Coronary artery (tissue), 2 donors: ENCODE measurements around the gene MYO1B.

ENCODE experiments used
- DNase-seq: peaks from one replicate; pipeline ENCODE4 v3.0.0-alpha.2; 2017; ENCODE audit warnings: low spot score
- H3K27ac ChIP-seq, 2 donors: fragments of 200-600 bp; sonication (generic); one replicate each; pipeline ENCODE4 v1.5.1; 2016 to 2019
- H3K4me3 ChIP-seq: fragments of 200-600 bp; sonication (generic); 2 replicates; pipeline ENCODE4 v1.5.1; 2016; ENCODE audit warnings: mild to moderate bottlenecking, moderate library complexity
- TF ChIP-seq, protein P1 (sequence below): fragments of 200-600 bp; sonication (generic); IDR thresholded peaks from one replicate; pipeline ENCODE4 v1.5.1; 2019; ENCODE audit warnings: antibody characterized with exemption

MYO1B gene

DNA sequence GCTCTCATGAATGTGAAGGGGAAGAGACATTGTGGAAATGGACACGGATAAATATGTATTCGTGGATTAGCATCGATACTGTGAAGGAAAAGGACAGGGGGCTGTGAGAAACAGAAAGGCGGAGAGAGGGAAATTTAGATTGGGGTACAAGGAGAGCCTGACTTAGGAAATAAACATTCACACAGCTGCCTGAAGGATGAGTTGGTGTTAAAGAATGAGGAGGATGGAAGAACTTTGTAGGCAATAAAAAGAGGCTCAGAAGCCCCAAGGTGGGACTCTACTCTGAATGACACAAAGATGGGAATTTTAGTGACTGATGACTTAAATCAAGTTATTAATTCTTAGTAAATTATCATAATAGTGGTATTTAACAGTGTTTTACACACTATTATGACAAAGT lies 10.1 kb downstream of the MYO1B start:
- TF ChIP-seq, protein P1, sequence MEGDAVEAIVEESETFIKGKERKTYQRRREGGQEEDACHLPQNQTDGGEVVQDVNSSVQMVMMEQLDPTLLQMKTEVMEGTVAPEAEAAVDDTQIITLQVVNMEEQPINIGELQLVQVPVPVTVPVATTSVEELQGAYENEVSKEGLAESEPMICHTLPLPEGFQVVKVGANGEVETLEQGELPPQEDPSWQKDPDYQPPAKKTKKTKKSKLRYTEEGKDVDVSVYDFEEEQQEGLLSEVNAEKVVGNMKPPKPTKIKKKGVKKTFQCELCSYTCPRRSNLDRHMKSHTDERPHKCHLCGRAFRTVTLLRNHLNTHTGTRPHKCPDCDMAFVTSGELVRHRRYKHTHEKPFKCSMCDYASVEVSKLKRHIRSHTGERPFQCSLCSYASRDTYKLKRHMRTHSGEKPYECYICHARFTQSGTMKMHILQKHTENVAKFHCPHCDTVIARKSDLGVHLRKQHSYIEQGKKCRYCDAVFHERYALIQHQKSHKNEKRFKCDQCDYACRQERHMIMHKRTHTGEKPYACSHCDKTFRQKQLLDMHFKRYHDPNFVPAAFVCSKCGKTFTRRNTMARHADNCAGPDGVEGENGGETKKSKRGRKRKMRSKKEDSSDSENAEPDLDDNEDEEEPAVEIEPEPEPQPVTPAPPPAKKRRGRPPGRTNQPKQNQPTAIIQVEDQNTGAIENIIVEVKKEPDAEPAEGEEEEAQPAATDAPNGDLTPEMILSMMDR: no peak
- DNase-seq: no peak
- Histone ChIP-seq H3K4me3 (no peak overlapping the region), H3K27ac (no peak overlapping the region)

DNA sequence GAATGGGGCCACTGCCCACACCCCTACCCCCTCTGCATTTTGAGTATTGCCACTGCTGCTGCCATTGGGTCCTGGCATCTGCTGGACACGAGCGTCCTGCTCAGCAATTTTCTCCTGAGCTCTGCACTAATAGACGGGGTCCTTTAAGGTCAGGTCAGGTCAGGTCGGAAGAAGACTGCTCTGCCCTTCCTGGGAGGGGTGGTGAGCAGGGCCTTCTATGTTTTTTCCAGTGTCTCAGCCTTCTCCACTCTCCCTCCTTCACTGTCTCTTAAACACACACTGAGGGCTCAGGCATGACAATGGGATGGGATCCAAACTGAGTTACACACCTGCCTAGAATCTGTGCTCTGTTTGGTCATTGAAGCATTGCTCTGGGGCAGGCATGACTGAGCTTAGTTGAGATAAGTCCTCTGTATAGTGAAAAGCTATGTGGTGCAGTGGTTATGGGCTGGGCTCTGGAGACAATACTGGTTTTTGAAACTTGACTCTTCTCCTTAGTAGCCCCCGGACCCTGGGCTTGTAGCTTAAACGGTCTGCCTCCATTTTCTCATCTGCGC lies 10.6 kb downstream of the MYO1B start:
- Histone ChIP-seq H3K4me3 (no peak overlapping the region), H3K27ac (no peak overlapping the region)
- TF ChIP-seq, protein P1: no peak
- no peak for DNase-seq

DNA sequence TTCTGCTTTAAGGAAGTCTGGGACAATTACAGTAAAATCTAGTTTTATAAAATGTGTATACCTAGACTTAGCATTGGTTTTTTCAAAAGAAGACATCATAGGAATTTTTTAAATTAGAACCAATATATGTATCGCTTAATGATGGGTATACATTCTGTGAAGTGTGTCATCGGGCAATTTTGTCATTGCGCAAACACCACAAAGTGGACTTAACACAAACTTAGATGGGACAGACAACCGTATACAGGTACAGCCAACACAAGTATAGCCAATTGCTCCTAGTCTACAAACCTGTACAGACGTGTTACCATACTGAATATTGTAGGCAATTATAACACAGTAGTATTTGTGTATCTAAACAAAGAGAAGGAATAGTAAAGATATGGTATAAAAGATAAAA lies 12.7 kb downstream of the MYO1B start:
- no peak overlapping the region for H3K4me3 ChIP-seq
- DNase-seq: no peak
- TF ChIP-seq, protein P1: no peak
- no peak overlapping the region for H3K27ac ChIP-seq

DNA sequence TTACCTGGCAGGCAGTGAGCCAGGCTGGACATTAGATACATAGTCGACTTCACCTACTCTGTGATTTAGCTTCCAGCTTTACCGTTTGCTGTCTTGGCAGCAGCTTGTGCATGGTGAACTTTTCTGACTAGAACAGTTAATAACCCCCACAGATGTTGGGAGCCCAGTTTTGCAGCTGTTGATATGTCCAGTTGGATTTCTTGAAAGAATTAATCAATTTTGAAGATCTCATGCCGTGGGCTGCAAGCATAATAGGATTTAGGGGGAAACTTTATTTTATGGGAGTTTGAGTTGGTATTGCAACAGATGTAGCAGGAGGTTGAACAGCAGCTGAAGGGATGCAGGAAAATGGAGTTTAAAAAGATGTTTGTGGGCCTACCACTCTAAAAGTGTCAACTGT lies 13.8 kb downstream of the MYO1B start:
- no peak overlapping the region for H3K27ac ChIP-seq
- TF ChIP-seq, protein P1: no peak
- H3K4me3 ChIP-seq: no peak overlapping the region
- DNase-seq: no peak

DNA sequence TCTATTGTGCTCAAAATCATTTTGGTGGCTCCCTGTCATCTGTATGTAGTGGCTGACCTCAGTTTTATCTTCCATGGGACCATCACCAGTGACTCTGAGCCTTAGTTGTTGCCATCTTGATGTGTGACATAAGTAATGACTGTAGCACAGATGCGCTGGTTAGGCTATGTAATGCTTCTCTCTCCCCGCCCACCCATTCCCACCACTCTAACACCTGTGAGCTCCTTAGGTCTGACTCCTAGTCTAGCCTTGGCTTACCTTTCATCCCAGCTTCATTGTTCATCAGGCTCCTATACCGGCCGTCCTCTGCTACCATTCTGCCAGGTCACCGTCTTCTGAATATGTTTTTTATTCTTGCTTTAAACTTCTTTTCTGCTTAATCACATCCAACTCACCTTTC lies 17.2 kb downstream of the MYO1B start:
- H3K27ac ChIP-seq: peak overlapping the region in 1 of 2 donors; percentile 52
- H3K4me3 ChIP-seq: no peak overlapping the region
- TF ChIP-seq, protein P1: no peak
- no peak for DNase-seq

DNA sequence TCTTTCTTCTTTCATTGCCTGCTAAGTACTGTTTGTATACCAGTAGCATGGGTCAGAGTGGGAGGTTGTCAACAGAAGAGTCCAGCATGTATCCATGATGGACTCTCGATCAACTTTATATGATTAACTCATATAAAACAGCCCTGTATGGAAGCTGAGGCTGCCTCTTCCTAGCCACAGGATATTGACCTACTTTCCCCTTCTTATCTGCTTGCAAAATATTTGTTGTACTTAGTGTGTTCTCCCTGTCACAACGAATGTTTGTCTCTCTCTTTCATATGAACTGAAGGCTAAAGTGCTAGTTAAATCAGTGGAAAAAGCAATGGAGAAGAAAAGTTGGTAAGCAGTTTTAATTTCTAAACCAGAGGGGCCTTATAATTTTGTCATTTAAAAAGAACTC lies 17.8 kb downstream of the MYO1B start:
- TF ChIP-seq, protein P1: no peak
- Histone ChIP-seq H3K27ac (peak overlapping the region in 1 of 2 donors; percentile 52), H3K4me3 (peak overlapping the region; percentile 22)
- no peak for DNase-seq

DNA sequence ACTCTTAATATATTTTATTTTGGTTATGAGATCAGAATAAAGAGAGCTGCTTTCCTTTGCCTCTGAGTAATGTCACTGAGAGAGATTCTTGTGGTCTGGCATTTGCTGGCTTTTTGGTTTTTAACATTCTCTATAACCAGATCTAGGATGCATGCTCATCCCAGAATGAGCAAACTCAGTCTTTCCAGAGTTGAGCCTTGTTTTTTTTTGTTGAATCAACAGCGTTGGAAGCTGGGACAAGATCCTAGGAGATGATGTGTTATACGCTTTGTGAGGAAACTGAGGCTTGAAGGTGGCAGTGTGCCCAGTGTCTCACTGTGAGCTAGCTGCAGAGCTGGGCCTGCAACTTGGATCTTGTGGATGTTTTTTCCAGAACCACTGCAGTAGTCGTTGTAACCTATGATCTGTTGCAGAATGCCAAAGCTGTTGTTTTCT lies 19.5 kb downstream of the MYO1B start:
- Histone ChIP-seq H3K4me3 (peak overlapping the region; percentile 59), H3K27ac (peak overlapping the region in 1 of 2 donors; percentile 64)
- TF ChIP-seq, protein P1: no peak
- no peak for DNase-seq
